Keratinocyte (primary cell): ENCODE measurements around the gene PAPSS2. TPM values are rescaled to one million over a fixed set of nuclear protein-coding genes. Genes with fewer than 3 reads are reported as not detected.

Experiments
- DNase-seq: peaks from one replicate; pipeline ENCODE4 v3.0.0-alpha.2; 2011; ENCODE audit warnings: low read depth, missing footprints, low spot score
- FAIRE-seq: peaks from 2 replicates; lab custom pipeline; 2011; peaks lifted over from hg19 to GRCh38; lab: Jason Lieb, UNC
- H2AFZ ChIP-seq: 2 replicates; pipeline ENCODE4 v1.6.0; 2012; ENCODE audit warnings: low read length, control low read depth, inconsistent platforms; ENCODE audit not compliant: control insufficient read depth
- H3K27ac ChIP-seq: 2 replicates; pipeline ENCODE4 v1.5.1; 2011; ENCODE audit warnings: low read length; ENCODE audit not compliant: control insufficient read depth, insufficient read depth
- H3K27me3 ChIP-seq: 3 replicates; pipeline ENCODE4 v1.6.0; 2011; ENCODE audit warnings: low read length; ENCODE audit not compliant: control insufficient read depth, insufficient read depth; ENCODE audit errors: extremely low read depth
- H3K36me3 ChIP-seq, 2 experiments: 2 replicates in 1 of 2; 3 replicates in 1 of 2; pipeline ENCODE4 v1.5.1; 2011; ENCODE audit warnings: low read length in 2 of 2, mild to moderate bottlenecking in 1 of 2; ENCODE audit not compliant: control insufficient read depth in 2 of 2, insufficient read depth in 2 of 2; ENCODE audit errors: extremely low read depth in 1 of 2
- H3K4me1 ChIP-seq: 3 replicates; pipeline ENCODE4 v1.5.1; 2011; ENCODE audit warnings: low read length; ENCODE audit not compliant: control insufficient read depth, insufficient read depth; ENCODE audit errors: extremely low read depth
- H3K4me2 ChIP-seq: 3 replicates; pipeline ENCODE4 v1.6.0; 2011; ENCODE audit warnings: low read depth, low read length; ENCODE audit not compliant: control insufficient read depth, insufficient read depth; ENCODE audit errors: extremely low read depth
- H3K4me3 ChIP-seq, 3 experiments: fragments of 200-600 bp in 1 of 3; sonication (generic) in 1 of 3; 2 replicates in 2 of 3; 3 replicates in 1 of 3; pipeline ENCODE4 v1.5.1; 2011 to 2016; ENCODE audit warnings: low read length in 3 of 3, mild to moderate bottlenecking in 3 of 3, control low read depth in 2 of 3, inconsistent platforms in 1 of 3, low read depth in 1 of 3, mixed read lengths in 1 of 3, mixed run types in 1 of 3, moderate library complexity in 1 of 3; ENCODE audit not compliant: control insufficient read depth in 2 of 3, insufficient read depth in 2 of 3; ENCODE audit errors: extremely low read depth in 1 of 3
- H3K79me2 ChIP-seq: 2 replicates; pipeline ENCODE4 v1.6.0; 2012; ENCODE audit warnings: low read length; ENCODE audit not compliant: control insufficient read depth, insufficient read depth
- H3K9ac ChIP-seq: 3 replicates; pipeline ENCODE4 v1.6.0; 2011; ENCODE audit warnings: low read length; ENCODE audit not compliant: control insufficient read depth, insufficient read depth; ENCODE audit errors: extremely low read depth
- H3K9me1 ChIP-seq: 3 replicates; pipeline ENCODE4 v1.6.0; 2011; ENCODE audit warnings: low read length; ENCODE audit not compliant: control insufficient read depth, insufficient read depth; ENCODE audit errors: extremely low read depth
- H3K9me3 ChIP-seq: 2 replicates; pipeline ENCODE4 v1.5.1; 2012; ENCODE audit warnings: low read depth, low read length; ENCODE audit not compliant: control insufficient read depth
- H4K20me1 ChIP-seq: 3 replicates; pipeline ENCODE4 v1.6.0; 2011; ENCODE audit warnings: low read length; ENCODE audit not compliant: control insufficient read depth, insufficient read depth; ENCODE audit errors: extremely low read depth
- CTCF ChIP-seq, 3 experiments: IDR thresholded peaks in 1 of 3; conservative IDR thresholded peaks in 1 of 3; optimal IDR thresholded peaks in 1 of 3; 2 replicates in 2 of 3; 3 replicates in 1 of 3; pipeline versions ENCODE3 to v1.5.1; 2011; ENCODE audit warnings: low read length in 3 of 3, mild to moderate bottlenecking in 3 of 3, moderate library complexity in 2 of 3, control low read depth in 1 of 3, inconsistent platforms in 1 of 3; ENCODE audit not compliant: insufficient read depth in 2 of 3; ENCODE audit errors: extremely low read depth in 1 of 3
- EZH2 ChIP-seq: IDR thresholded peaks from one replicate; pipeline ENCODE4 v1.6.1; 2012; ENCODE audit warnings: inconsistent platforms, mild to moderate bottlenecking, low read length, moderate library complexity
- dilution Hi-C: fragments of 300-500 bp; cut with MboI; formaldehyde crosslinking; loops from one replicate; pipeline ENCODE4 v1.7.0; 2020; ENCODE audit warnings: low sequenced_read_pairs; ENCODE audit not compliant: extremely low pct_ligation_motif_present
- polyA plus RNA-seq, 5 experiments: library from polyadenylated mRNA; depleted of rRNA in 3 of 5; stranded (reverse) in 3 of 5; stranded (forward) in 1 of 5; unstranded in 1 of 5; fragments of >200 nt; gene quantifications; 1 replicate in 1 of 5; 2 replicates in 3 of 5; 3 replicates in 1 of 5; pipeline versions ENCODE4 v1.2.1 to v1.2.3, GENCODE V29; 2011 to 2012; ENCODE audit warnings: missing spikeins in 2 of 5, low read depth in 1 of 5, low replicate concordance in 1 of 5

The PAPSS2 gene
- polyA plus RNA-seq, 1 donor (not counting 4 experiments of a cell fraction or from before 2014, with no cell fraction given), result 1.1 TPM

GRCh38 chr10:87646192-87646909 lies 13.3 kb upstream of the PAPSS2 start:
- TF ChIP-seq EZH2, result no peak
- TF ChIP-seq CTCF (optimal IDR thresholded peaks at IDR 0.05 in 1 of 3, IDR thresholded peaks at IDR 0.05 in 1 of 3, conservative IDR thresholded peaks at IDR 0.05 in 1 of 3; ENCODE audit: extremely low read depth in 1 of 3, insufficient read depth in 2 of 3, low read length in 3 of 3), result no peak
- Histone ChIP-seq H3K9ac (no peak overlapping the region), H3K27me3 (no peaks in the 10 kb centered on the region), H3K36me3 (no peaks in the 10 kb centered on the region), H3K4me1 (peaks cover 2% of the 10 kb centered on the region), H4K20me1 (no peaks in the 10 kb centered on the region), H3K4me2 (no peak overlapping the region), H3K9me3 (no peaks in the 10 kb centered on the region), H3K79me2 (no peaks in the 10 kb centered on the region), H3K4me3 (no peak overlapping the region), H3K9me1 (no peaks in the 10 kb centered on the region), H2AFZ (no peak overlapping the region), H3K27ac (no peak overlapping the region)
- dilution Hi-C loops, result no loop called here
- FAIRE-seq, result no peak
- no peak for DNase-seq

- Histone ChIP-seq H3K27me3 (no peaks in the 10 kb centered on the region), H3K4me2 (no peak overlapping the region), H3K4me1 (peaks cover 2% of the 10 kb centered on the region), H3K36me3 (no peaks in the 10 kb centered on the region), H4K20me1 (no peaks in the 10 kb centered on the region), H3K9me3 (no peaks in the 10 kb centered on the region), H3K27ac (no peak overlapping the region), H3K9me1 (no peaks in the 10 kb centered on the region), H2AFZ (no peak overlapping the region), H3K4me3 (no peak overlapping the region), H3K9ac (no peak overlapping the region), H3K79me2 (no peaks in the 10 kb centered on the region)
- FAIRE-seq (no peak), DNase-seq (no peak)
- dilution Hi-C loops, result no loop called here
- TF ChIP-seq EZH2, result no peak
- no peak for TF ChIP-seq CTCF (optimal IDR thresholded peaks at IDR 0.05 in 1 of 3, IDR thresholded peaks at IDR 0.05 in 1 of 3, conservative IDR thresholded peaks at IDR 0.05 in 1 of 3; ENCODE audit: extremely low read depth in 1 of 3, insufficient read depth in 2 of 3, low read length in 3 of 3)
Measured at GRCh38 chr10:87646935-87647334, 12.7 kb upstream of the PAPSS2 start.
